ENCODE results near the gene ARHGEF17.

Gene ARHGEF17

DNA sequence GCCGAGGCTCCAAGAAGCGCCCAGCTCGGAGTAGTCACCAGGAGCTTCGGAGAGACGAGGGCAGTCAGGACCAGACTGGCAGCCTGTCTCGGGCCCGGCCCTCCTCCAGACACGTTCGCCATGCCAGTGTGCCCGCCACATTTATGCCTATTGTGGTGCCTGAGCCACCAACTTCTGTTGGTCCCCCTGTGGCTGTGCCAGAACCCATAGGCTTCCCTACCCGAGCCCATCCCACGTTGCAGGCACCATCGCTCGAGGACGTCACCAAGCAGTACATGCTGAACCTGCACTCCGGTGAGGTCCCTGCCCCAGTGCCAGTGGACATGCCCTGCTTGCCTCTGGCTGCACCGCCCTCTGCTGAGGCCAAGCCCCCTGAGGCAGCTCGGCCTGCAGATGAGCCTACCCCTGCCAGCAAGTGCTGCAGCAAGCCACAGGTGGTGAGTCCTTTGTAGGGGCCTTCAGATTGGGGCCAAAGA lies 3.4 kb downstream of the ARHGEF17 start:
- TF ChIP-seq, protein P1, sequence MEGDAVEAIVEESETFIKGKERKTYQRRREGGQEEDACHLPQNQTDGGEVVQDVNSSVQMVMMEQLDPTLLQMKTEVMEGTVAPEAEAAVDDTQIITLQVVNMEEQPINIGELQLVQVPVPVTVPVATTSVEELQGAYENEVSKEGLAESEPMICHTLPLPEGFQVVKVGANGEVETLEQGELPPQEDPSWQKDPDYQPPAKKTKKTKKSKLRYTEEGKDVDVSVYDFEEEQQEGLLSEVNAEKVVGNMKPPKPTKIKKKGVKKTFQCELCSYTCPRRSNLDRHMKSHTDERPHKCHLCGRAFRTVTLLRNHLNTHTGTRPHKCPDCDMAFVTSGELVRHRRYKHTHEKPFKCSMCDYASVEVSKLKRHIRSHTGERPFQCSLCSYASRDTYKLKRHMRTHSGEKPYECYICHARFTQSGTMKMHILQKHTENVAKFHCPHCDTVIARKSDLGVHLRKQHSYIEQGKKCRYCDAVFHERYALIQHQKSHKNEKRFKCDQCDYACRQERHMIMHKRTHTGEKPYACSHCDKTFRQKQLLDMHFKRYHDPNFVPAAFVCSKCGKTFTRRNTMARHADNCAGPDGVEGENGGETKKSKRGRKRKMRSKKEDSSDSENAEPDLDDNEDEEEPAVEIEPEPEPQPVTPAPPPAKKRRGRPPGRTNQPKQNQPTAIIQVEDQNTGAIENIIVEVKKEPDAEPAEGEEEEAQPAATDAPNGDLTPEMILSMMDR (IDR thresholded peaks at IDR 0.05; ENCODE audit: extremely low read depth, missing control alignments) = no peak
- no peak for DNase-seq (ENCODE audit: low spot score)

DNA sequence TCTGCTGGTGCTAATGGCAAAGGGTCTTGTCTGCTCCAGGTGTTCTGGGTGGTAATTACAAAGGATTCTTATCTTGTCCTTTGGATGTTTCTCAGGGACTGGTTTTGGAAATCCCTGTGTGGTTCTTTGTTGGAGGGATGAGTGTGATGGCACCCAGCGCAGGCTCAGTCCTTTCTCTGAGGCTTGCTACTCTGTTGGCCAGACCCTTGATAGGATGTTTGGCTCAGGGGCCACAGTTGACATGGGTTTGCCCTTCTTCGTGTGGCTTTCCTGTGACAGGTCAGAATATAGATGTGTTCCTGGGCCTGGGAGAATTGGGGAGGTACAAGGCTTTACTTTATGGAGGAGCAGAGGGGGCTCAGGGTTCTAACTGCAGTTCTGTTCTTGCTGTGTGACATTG lies 4.0 kb downstream of the ARHGEF17 start:
- no peak for DNase-seq (ENCODE audit: low spot score)
- TF ChIP-seq, protein P1 (IDR thresholded peaks at IDR 0.05; ENCODE audit: extremely low read depth, missing control alignments) = no peak

DNA sequence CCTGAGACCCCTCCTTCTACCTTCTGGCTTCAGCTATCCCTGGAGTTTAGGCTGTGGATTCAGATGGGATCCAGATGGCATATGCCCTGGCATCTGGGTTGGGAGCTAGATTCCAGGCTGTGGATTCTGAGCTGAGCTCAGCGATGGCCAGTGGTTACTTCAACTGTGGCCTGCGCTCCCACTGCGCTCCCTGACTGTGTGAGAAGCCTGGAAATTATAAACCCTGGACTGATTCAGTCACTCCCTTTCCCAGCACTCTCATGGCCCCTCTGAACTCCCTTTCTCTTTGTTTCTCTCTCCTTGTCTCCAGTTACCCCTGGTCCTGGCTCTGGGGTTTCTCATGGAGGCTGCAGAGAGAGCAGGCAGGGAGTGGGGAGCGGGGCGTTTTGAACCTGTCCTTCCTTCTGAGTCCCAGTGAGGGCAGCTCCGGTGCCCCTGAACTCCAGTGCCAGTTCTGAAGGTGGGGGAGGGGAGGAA lies 4.8 kb downstream of the ARHGEF17 start:
- TF ChIP-seq, protein P1 (IDR thresholded peaks at IDR 0.05; ENCODE audit: extremely low read depth, missing control alignments) = no peak
- DNase-seq (ENCODE audit: low spot score) = no peak

DNA sequence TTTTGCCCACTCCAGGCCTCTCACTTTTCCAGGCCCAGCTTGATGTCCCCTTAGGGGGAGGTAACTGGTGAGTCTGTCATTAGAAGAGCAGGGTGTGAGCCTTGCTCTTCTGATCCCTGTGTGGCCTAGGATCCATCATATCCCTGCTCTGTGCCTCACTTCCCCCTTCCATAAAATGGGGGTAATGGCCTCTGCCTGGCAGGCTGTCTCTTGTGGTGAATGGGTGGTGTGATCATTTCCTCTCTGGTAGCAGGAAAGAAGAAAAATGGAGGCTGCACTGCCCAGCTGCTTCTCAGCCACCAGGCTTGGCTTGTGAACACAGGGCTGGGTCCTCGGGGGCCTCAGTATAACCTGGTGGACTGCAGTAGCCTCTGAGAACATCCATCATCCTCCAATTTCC lies 5.6 kb downstream of the ARHGEF17 start:
- DNase-seq (ENCODE audit: low spot score) = peak; percentile 39
- TF ChIP-seq, protein P1 (IDR thresholded peaks at IDR 0.05; ENCODE audit: extremely low read depth, missing control alignments) = no peak

DNA sequence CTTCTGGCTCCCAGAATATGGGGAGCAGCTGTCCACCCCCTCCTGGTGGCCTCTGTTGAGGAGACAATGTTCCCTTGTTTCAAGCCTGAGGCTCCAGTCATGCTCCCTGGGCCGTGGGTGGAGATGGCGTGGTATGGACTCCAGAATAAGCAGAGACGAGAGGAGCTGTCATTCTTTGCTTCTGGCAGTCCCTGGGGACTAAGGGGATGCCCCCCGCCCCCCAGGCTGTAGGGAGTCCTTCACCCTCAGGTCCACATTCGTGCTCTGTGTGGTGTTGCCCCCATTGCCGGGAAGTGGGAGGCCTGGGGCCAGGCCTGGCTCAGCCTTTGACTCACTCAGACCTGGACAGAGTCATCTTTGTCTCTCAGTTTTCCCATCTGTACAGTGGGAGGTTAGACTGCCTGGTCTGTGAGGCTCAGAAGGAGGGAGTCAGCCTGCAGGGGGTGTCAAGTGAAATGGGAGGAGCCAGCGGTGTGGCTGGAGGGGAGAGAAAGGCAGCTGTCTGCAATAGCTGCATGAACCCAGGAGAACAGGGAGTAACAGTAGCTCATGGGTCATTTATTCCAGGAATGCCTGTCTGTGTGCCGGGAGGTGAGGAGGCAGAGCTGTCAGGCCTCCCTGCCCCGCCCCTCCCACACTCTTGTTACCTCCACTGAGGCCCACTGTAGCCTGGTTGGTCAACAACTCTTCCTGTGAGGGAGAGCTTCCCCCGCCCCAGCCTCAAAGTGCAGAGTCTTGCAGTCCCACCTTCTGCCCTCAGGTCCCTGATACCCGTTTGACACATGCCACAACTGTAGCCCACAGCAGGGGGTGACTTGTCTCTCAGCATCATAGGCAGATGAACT lies 6.3 kb downstream of the ARHGEF17 start:
- TF ChIP-seq, protein P1 (IDR thresholded peaks at IDR 0.05; ENCODE audit: extremely low read depth, missing control alignments) = no peak
- DNase-seq (ENCODE audit: low spot score) = peak; percentile 58

DNA sequence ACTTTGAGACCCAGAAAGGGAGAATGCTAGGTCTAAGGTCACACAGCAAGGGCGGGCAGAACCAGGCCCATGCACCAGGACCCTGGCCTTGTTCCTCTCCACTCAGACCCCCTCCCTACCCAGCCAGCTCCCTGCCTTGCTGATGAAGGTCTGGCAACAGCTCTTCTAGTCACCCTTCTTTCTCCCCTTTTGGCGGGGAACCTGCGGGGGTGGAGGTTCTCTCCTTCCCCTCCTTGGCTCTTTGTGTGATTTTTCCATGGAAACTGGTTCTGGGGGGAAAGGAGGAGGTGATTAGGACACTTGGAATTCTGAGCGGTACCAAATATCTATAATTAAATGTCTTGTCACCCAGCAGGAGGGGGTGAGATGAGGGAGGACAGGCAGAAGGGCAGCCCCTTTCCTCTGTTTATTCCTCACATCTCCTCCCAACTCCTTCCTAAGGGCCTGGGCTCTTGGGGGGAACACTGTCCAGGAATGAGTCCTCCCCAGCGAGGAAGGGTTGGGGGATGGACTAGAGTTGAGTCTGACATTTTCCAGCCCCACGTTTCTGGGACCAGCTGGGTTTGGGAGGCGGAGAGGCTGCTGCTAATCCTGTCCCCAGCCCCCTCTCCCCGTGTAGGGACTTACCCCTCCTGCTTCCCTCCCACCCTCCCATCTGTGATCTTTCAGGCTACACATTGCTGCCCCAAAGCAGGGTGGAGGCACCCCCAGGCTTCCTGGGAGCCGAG lies 7.4 kb downstream of the ARHGEF17 start:
- DNase-seq (ENCODE audit: low spot score) = no peak
- TF ChIP-seq, protein P1 (IDR thresholded peaks at IDR 0.05; ENCODE audit: extremely low read depth, missing control alignments) = no peak

DNA sequence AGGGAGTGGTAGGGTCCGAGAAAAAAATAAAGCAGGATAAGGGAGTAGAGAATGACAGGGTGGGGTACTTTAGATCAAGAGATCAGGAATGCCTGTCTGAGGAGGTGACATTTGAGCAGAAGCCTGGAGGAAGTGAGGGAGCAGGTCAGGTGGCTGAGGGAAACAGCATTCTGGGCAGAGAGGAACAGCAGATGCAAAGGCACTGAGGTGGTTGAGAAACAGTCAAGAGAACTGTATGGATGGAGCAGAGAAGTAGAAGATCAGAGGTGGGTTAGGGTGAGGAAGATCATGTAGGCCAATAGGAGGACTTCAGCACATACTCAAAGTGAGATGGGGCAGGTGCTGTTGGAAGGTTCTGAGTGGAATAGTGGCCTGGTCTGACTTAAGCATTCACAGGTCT lies 8.3 kb downstream of the ARHGEF17 start:
- no peak for DNase-seq (ENCODE audit: low spot score)
- TF ChIP-seq, protein P1 (IDR thresholded peaks at IDR 0.05; ENCODE audit: extremely low read depth, missing control alignments) = no peak
